ENCODE data around the gene DAND5.

DAND5 gene, protein sequence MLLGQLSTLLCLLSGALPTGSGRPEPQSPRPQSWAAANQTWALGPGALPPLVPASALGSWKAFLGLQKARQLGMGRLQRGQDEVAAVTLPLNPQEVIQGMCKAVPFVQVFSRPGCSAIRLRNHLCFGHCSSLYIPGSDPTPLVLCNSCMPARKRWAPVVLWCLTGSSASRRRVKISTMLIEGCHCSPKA

GRCh38 chr19:12969292-12969988 is at the start of gene DAND5:
Gene DAND5 (plus strand): TSS chr19:12969576. CDS start chr19:12969661, 85 bp downstream.
- DNase-seq, result no peak

DNA sequence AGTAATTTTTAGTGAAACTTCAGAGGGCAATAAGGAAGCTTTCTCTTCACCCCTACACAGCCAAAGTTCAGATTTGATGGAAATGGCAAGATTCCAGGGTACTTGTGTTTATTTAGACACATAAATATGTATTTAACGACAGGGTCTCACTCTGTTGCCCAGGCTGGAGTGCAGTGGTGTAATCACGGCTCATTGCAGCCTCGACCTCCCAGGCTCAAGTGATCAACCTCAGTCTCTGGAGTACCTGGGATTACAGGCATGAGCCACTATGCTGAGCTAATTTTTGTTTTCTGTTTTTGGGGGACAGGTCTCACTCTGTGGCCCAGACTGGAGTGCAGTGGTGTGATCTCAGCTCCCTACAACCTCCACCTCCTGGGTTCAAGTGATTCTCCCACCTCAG is 48.3 kb upstream of the DAND5 start:
- DNase-seq, result no peak

GRCh38 chr19:12922959-12923358 is 46.4 kb upstream of the DAND5 start:
- DNase-seq, result no peak

DNA sequence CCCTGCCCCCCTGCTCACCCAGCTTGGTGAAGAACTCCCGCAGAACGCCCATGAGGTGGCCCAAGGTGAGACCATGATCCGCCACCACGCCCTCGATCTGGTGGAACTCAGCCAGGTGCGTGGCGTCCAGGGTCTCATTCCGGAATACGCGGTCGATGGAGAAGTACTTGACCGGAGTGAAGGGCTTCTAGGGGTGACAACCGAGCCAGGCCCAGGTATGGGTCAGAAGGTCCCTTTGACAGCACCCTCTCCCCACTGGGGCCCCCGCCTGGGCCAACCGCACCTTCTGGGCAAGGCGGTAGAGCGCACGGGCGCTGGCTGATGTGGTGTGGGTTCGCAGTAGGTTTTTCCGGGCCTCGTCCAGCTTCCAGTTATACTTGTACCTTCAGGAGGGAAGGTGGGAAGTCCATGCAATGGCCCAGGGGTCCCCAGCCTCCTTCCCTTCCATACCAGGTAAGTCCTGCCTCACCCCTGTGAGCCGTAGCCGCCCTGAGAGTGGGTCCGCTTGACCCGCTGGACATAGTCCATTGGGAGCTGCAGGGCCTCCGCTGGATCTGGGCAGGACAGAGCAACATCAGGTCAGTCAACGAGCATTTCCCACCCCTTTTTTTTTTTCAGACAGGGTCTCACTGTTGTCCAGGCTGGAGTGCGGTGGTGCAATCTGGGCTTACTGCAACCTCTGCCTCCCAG is 44.6 kb upstream of the DAND5 start:
- no peak for DNase-seq

DNA sequence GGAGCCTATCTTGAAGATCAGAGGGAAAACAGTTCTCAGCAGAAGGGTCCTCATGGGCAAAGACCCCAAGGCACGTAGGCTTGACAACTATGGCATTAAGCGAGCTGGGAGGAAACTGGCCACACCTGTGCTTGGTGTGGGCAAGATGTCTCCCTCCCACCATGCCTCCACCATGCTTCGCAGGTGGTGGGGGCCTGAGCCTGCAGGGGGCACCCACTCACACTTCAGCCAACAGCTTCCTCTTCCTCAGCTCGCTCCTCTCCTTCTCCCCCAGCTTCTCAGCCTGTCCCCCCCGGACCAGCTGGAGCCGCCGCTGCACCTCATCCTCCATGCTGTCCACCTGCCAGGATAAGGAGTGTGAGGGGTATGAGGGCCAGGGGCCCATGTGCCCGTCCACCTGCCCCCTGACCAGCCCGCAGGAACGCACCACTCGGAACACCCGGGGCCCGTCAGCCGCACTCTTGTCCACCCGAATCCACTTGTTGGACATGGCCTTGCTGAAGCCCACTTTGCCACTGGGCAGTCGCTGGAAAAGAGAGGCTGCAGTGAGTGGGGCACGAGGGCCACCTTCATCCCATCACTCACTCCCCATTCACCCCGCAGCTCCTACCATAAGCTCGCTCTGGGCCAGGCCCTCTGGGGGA is 39.3 kb upstream of the DAND5 start:
- no peak for DNase-seq

DNA sequence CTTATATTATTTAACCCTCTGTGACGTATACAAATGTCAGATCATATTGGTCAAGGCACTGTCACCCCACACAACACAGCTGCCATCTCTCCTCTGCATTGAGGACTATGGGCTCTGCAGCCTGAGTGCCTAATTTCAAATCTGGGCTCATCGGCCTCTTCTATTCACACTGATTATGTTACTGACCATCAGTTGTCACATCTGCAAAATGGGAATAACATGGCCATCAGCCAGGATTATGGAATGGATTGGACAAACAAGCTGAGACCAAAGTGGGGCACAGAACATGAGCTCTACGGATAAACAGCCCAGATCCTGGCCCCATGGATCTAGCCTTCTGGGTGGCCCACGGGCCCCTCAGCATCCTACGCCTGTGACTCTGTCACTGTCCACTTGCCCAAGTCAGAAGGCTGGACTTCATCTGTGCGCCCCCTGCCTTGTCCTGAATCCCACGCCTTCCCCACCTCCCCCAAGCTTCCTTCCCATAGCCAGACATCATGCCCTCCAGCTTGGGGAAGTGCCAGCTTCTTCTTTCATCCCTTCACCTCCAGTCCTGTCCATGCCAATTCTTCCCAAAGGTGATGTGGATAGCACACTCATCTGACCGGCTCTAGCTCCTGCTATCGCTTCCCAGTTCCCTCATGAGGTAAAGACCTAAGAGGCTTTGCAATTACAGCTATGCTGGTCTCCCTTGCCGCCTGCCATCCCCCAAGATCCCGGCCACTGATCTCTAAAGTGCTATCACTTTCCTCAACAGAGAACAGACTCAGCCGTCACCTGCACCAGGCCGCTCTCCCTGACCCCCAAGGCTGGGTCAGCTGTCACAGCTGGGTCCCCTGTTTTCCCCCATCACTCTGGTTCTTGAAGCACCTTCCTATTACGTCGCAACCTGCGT is 36.7 kb upstream of the DAND5 start:
- no peak for DNase-seq

- peak; percentile 88 for DNase-seq
These were observed 35.9 kb upstream of the DAND5 start, which contains the start of gene FARSA for GRCh38 chr19:12933287-12934072. Gene FARSA (minus strand): TSS chr19:12933711. CDS start chr19:12933696, 15 bp downstream.

GRCh38 chr19:12935071-12935470 is 34.3 kb upstream of the DAND5 start:
- DNase-seq, result no peak

DNA sequence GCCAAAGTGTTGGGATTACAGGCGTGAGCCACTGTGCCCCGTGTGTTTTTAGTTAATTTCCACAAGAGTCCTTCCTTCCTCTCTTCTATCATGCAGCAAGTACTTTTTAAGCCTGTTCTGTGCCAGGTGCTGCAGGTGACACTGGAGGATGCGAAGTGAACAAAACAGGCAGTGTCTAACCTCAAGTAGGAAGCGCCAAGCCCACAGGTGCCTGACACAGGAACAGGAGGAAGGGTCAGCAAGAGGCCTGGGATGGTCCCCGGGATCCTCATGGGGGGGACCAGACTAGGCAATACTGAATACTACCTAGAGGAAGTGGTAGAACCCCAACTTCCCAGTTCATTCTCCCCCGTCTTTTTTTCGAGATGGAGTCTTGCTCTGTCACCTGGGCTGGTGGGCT is 32.8 kb upstream of the DAND5 start:
- DNase-seq, result no peak

DNA sequence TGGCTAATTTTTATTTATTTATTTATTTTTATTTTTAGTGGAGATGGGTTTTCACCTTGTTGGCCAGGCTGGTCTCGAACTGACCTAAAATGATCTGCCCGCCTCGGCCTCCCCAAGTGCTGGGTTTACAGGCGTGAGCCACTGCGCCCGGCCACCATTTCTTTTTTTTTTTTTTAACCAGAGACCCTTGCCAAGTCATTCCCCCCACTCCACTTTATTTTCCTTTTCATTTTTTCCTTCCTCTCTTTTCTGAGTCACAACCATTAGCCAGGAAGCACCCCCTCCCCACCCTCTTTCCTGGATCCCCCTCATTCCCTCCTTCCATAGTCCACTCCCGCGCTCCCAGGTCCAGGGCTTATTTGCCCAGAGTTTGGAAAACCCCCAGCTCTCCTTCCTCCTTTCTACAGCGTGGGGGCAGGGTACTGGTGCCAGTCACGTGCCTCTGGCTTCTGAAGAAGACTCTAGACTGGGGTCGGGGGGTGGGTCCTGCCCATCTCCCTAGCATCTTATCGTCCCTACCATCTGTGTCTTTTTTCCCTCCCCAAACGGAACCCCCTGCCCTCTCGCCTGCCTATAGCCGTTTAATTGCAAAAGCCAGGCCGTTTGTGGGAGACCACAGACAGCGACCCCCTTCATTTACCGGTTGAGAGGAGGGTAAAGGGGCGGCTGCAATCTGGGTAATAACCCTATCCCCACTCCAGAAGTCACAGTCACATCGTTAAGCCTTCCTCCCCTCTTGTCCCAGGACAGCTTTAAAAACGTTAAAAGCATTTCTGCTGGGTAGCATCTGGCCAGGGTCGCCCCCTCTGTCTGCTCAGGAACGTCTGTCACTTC is 32.1 kb upstream of the DAND5 start:
- DNase-seq, result no peak

DNA sequence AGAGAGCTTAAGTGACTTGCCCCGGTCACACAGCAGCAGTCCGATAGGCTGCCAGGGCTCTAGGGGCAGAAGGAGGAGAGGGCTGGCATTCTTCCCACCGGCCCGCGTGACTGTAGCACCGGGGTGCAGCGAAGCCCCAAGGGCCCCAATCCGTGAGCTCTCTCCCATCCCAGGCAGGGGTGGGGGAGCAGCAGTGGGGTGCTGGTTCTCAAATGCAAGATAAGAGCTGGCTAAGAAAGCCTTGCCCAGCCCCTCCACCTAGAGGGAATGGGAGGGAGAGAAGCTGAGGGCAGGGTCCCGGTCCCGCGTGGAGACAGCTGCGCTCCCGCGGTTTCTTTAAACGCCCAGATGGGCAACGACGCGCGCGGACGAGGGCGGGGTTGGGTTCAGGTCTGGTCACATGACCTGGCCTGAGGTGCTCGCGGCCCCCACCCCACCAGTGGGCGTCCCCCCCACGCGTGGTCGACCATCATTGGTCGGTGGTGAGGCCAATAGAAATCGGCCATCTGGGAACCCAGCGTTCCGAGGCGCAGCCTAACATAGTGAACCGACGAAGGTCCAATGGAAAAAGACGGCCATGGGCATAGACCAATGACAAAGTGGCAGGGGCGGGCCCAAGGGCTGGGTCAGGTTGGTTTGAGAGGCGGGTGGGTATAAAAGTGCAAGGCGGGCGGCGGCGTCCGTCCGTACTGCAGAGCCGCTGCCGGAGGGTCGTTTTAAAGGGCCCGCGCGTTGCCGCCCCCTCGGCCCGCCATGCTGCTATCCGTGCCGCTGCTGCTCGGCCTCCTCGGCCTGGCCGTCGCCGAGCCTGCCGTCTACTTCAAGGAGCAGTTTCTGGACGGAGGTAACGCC is 31.2 kb upstream of the DAND5 start, which contains the start of gene CALR:
TSS of gene CALR (plus strand) at position 683 of the 852 bp plus-strand sequence. CDS start at position 754, 71 bp downstream.
- DNase-seq, result peak; percentile 100

DNA sequence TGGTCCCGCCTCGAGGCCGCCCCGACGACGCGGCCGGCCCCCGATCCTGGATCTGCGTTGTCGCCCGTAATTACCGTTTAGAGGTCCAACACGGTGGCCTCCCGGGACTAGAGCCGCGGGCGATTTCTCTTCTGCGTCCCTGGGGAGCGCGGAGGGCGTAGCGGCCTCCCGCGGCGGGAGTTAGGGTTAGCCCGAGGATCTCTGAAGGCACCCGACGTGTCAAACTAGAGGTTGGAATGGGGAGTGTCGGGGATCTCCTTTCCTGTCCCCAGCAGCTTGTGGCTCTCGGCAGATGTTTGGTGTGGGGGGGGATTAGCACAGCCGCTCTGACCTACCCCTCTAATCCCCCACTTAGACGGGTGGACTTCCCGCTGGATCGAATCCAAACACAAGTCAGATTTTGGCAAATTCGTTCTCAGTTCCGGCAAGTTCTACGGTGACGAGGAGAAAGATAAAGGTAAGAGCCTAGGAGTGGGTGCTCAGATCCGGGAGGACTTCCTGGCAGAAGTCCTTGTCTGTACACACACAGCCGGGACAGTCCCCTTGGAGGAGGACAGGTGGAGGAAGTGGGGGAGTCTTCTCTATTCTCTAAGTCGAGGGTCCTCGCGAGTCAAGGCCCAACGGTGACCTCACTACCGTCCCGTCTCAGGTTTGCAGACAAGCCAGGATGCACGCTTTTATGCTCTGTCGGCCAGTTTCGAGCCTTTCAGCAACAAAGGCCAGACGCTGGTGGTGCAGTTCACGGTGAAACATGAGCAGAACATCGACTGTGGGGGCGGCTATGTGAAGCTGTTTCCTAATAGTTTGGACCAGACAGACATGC is 30.4 kb upstream of the DAND5 start:
- DNase-seq, result peak; percentile 32

DNA sequence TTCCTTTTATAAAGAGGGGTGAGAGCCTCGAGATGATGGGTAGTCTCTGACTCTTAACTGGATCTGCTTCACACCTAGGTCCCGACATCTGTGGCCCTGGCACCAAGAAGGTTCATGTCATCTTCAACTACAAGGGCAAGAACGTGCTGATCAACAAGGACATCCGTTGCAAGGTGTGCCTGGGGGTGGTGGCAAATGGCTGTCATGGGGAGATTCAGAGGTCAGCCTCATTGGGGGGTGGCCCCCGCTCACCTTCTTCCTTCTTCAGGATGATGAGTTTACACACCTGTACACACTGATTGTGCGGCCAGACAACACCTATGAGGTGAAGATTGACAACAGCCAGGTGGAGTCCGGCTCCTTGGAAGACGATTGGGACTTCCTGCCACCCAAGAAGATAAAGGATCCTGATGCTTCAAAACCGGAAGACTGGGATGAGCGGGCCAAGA is 29.4 kb upstream of the DAND5 start:
- DNase-seq, result no peak

DNA sequence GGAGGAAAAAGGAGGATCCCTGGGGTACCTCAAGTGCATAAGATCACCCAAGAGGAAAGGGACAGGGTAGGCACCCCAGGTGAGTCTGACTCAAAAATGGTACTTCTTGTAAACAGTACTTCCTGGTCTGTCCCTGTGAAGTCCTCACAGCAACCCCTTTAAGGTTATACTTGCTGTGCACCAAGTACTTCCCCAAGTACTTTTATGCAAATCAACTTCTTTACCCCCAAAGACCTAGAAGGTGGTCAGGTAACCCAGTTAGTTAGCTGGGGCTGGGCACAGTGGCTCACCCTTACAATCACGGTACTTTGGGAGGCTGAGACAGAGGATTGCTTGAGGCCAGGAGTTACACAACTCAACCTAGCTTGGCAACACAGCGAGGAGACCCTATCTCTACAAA is 28.5 kb upstream of the DAND5 start:
- DNase-seq, result no peak

- DNase-seq, result no peak
These were observed 25.8 kb upstream of the DAND5 start for GRCh38 chr19:12943437-12944044.

DNA sequence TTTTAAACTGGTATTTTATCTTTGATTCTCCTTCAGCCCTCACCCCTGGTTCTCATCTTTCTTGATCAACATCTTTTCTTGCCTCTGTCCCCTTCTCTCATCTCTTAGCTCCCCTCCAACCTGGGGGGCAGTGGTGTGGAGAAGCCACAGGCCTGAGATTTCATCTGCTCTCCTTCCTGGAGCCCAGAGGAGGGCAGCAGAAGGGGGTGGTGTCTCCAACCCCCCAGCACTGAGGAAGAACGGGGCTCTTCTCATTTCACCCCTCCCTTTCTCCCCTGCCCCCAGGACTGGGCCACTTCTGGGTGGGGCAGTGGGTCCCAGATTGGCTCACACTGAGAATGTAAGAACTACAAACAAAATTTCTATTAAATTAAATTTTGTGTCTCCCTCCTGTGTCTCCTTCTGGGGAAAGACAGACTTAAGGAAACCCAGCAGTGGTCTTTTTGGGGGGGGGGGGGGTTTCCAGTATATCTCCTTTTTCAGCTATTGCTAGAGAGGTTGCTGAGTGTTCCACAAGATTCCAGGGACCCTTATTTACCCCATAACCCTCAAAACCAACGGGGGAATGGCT is 25.2 kb upstream of the DAND5 start:
- DNase-seq, result no peak

DNA sequence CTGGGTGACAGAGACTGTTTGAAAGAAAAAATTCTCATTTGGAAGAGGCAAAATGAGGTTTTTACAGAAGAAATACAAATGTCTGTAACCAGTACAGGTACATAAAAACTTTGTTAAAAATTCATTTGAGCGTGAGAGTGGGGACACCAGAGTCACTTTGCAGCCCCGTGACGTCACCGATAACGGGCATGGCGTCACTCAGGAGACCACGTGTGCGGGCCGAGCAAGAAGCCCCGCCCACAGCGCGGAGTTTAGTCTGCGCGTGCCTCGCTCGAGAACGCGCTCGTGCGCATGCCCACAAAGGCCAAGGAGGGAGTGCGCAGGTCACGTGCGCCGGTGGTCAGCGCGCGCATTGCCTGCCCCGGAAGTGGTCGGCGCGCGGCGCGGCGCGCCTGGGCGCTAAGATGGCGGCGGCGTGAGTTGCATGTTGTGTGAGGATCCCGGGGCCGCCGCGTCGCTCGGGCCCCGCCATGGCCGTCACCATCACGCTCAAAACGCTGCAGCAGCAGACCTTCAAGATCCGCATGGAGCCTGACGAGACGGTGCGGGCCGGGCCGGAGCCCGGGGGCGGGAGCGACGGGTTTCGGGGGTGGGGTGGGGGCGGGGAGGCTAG is 23.8 kb upstream of the DAND5 start, which contains the start of gene RAD23A:
TSS of gene RAD23A (plus strand) at position 384 of the 613 bp plus-strand sequence. CDS start at position 471, 87 bp downstream.
- peak; percentile 98 for DNase-seq
